IMR-90 (cell line): Measurements from ENCODE around the gene ZCCHC24. TPM values are rescaled to one million over a fixed set of nuclear protein-coding genes. Genes with fewer than 3 reads are reported as not detected.

Experiments
- ATAC-seq: fragments of 200-7000 bp; cut with Tn5 transposase; 2 replicates; pipeline ENCODE4 v1.9.1; 2020; ENCODE audit warnings: low read depth, mild to moderate bottlenecking, moderate library complexity
- BruUV-seq: library from RNA; stranded (reverse); fragments of 400-500 nt; replicated peaks from 2 replicates; lab custom pipeline; 2021; lab: Mats Ljungman, UMichigan
- CTCF ChIA-PET: fragments of 300-600 bp; formaldehyde crosslinking; extraction: SDS; loops from one replicate; lab custom pipeline; 2021; ENCODE audit warnings: antibody characterized with exemption; lab: Yijun Ruan, JAX
- POLR2A ChIA-PET: fragments of 300-600 bp; sonication (Branson Sonifier 250); formaldehyde crosslinking; loops from one replicate; lab custom pipeline; 2022; ENCODE audit warnings: antibody characterized with exemption; ENCODE audit not compliant: unreplicated experiment; lab: Charles Lee
- DNase-seq: peaks from one replicate; pipeline ENCODE4 v3.0.0; 2013
- H2AFZ ChIP-seq: replicated peaks from 2 replicates; pipeline ENCODE3; 2013; ENCODE audit warnings: low read length, mild to moderate bottlenecking; ENCODE audit not compliant: poor library complexity
- H2AK5ac ChIP-seq: 2 replicates; pipeline ENCODE4 v1.6.1; 2013; ENCODE audit warnings: low read depth, low read length, inconsistent platforms
- H2AK9ac ChIP-seq: replicated peaks from 2 replicates; pipeline ENCODE3; 2013; ENCODE audit warnings: mild to moderate bottlenecking, low read depth, low read length, moderate library complexity; ENCODE audit not compliant: poor library complexity
- H2BK120ac ChIP-seq: 2 replicates; pipeline ENCODE4 v1.6.1; 2013; ENCODE audit warnings: low read depth, low read length, inconsistent platforms
- H2BK15ac ChIP-seq: 3 replicates; pipeline ENCODE4 v1.6.1; 2013; ENCODE audit warnings: low read depth, low read length, inconsistent platforms
- H2BK20ac ChIP-seq: 2 replicates; pipeline ENCODE4 v1.6.1; 2013; ENCODE audit warnings: low read depth, mild to moderate bottlenecking, inconsistent platforms, low read length, moderate library complexity
- H2BK5ac ChIP-seq: 2 replicates; pipeline ENCODE4 v1.6.1; 2013; ENCODE audit warnings: mild to moderate bottlenecking, low read depth, low read length, inconsistent platforms; ENCODE audit not compliant: poor library complexity, severe bottlenecking
- H3K14ac ChIP-seq: replicated peaks from 2 replicates; pipeline ENCODE4 v1.6.1; 2013; ENCODE audit warnings: low read depth, low read length, inconsistent platforms
- H3K18ac ChIP-seq: 2 replicates; pipeline ENCODE4 v1.6.1; 2013; ENCODE audit warnings: low read depth, low read length, control low read depth
- H3K23ac ChIP-seq: 2 replicates; pipeline ENCODE4 v1.6.1; 2013; ENCODE audit warnings: low read depth, low read length, inconsistent platforms
- H3K27ac ChIP-seq: 2 replicates; pipeline ENCODE4 v1.5.1; 2013; ENCODE audit warnings: mild to moderate bottlenecking, control low read depth, low read length; ENCODE audit not compliant: insufficient read depth
- H3K27me3 ChIP-seq: 2 replicates; pipeline ENCODE4 v1.6.1; 2013; ENCODE audit warnings: low read length; ENCODE audit not compliant: control insufficient read depth, insufficient read depth
- H3K36me3 ChIP-seq: 2 replicates; pipeline ENCODE4 v1.6.1; 2013; ENCODE audit warnings: low read length, mixed read lengths; ENCODE audit not compliant: control insufficient read depth, insufficient read depth
- H3K4ac ChIP-seq: 2 replicates; pipeline ENCODE4 v1.6.1; 2013; ENCODE audit warnings: low read depth, low read length, inconsistent platforms
- H3K4me1 ChIP-seq: 2 replicates; pipeline ENCODE4 v1.6.1; 2013; ENCODE audit warnings: low read length, mixed read lengths; ENCODE audit not compliant: control insufficient read depth, insufficient read depth
- H3K4me2 ChIP-seq: 2 replicates; pipeline ENCODE4 v1.6.1; 2013; ENCODE audit warnings: low read depth, mild to moderate bottlenecking, control low read depth, low read length, moderate library complexity
- H3K4me3 ChIP-seq: 2 replicates; pipeline ENCODE4 v1.5.1; 2013; ENCODE audit warnings: low read depth, mild to moderate bottlenecking, control low read depth, low read length, moderate library complexity; ENCODE audit not compliant: insufficient read depth
- H3K56ac ChIP-seq: 2 replicates; pipeline ENCODE4 v1.6.1; 2013; ENCODE audit warnings: low read length, inconsistent platforms; ENCODE audit not compliant: insufficient read depth; ENCODE audit errors: extremely low read depth
- H3K79me1 ChIP-seq, 2 experiments: 2 replicates each; pipeline ENCODE4 v1.6.1; 2013; ENCODE audit warnings: low read length in 2 of 2, inconsistent platforms in 1 of 2, low read depth in 1 of 2
- H3K9ac ChIP-seq: 2 replicates; pipeline ENCODE4 v1.6.1; 2013; ENCODE audit warnings: low read depth, low read length, control low read depth
- H3K9me1 ChIP-seq: 2 replicates; pipeline ENCODE4 v1.6.1; 2013; ENCODE audit warnings: low read length, inconsistent platforms; ENCODE audit not compliant: insufficient read depth
- H3K9me3 ChIP-seq: 2 replicates; pipeline ENCODE4 v1.6.1; 2013; ENCODE audit warnings: low read length; ENCODE audit not compliant: control insufficient read depth, insufficient read depth
- H4K20me1 ChIP-seq: 2 replicates; pipeline ENCODE4 v1.6.1; 2013; ENCODE audit warnings: low read length, inconsistent platforms; ENCODE audit not compliant: insufficient read depth
- H4K5ac ChIP-seq: 2 replicates; pipeline ENCODE4 v1.6.1; 2013; ENCODE audit warnings: mild to moderate bottlenecking, low read depth, low read length, control low read depth
- H4K8ac ChIP-seq, 2 experiments: 2 replicates each; pipeline ENCODE4 v1.6.1; 2013; ENCODE audit warnings: low read depth in 2 of 2, low read length in 2 of 2, control low read depth in 1 of 2, inconsistent platforms in 1 of 2
- H4K91ac ChIP-seq: 2 replicates; pipeline ENCODE4 v1.6.1; 2013; ENCODE audit warnings: low read depth, low read length, inconsistent platforms; ENCODE audit not compliant: insufficient read depth
- BHLHE40 ChIP-seq: fragments of 150-350 bp; IDR thresholded peaks from 2 replicates; pipeline ENCODE4 v1.6.1; 2016; ENCODE audit warnings: mild to moderate bottlenecking, low read depth, low read length
- CEBPB ChIP-seq: IDR thresholded peaks from 2 replicates; pipeline ENCODE4 v1.6.1; 2012; ENCODE audit warnings: low read depth, low read length, improper control_type of control experiment
- MAZ ChIP-seq: IDR thresholded peaks from 2 replicates; pipeline ENCODE4 v1.6.1; 2012; ENCODE audit warnings: low read depth, mild to moderate bottlenecking, low read length, improper control_type of control experiment, moderate library complexity, borderline replicate concordance
- NFE2L2 ChIP-seq: fragments of 150-350 bp; IDR thresholded peaks from 2 replicates; pipeline ENCODE4 v1.6.1; 2016; ENCODE audit warnings: low read depth, mild to moderate bottlenecking, low read length
- RAD21 ChIP-seq: IDR thresholded peaks from 2 replicates; pipeline ENCODE4 v1.6.1; 2012; ENCODE audit warnings: low read length, improper control_type of control experiment
- RFX5 ChIP-seq: IDR thresholded peaks from 2 replicates; pipeline ENCODE4 v1.8.0; 2012; ENCODE audit warnings: low read depth, mild to moderate bottlenecking, low read length, moderate library complexity
- USF2 ChIP-seq: fragments of 150-350 bp; IDR thresholded peaks from 2 replicates; pipeline ENCODE4 v1.6.1; 2017; ENCODE audit warnings: mild to moderate bottlenecking, antibody characterized with exemption, low read length, low read depth
- WGBS, 2 experiments: methylation state at CpG; one replicate each; pipeline versions ENCODE4 v1.1.5 to v1.1.7; 2013; ENCODE audit warnings: missing lambda C conversion rate in 2 of 2; ENCODE audit not compliant: insufficient read length in 1 of 2; ENCODE audit errors: extremely low coverage in 2 of 2; 5-methylcytosine and 5-hydroxymethylcytosine counted together
- dilution Hi-C: fragments of 300-500 bp; cut with HindIII; formaldehyde crosslinking; loops from one replicate; pipeline ENCODE4 v1.14.3; 2018; ENCODE audit warnings: low sequenced_read_pairs; ENCODE audit not compliant: unreplicated experiment
- in situ Hi-C: fragments of 300-500 bp; cut with MboI; formaldehyde crosslinking; loops from 3 replicates; pipeline ENCODE4 v1.14.3; 2019; ENCODE audit warnings: low sequenced_read_pairs, inconsistent platforms, mixed read lengths
- intact Hi-C: fragments of 100-400 bp; cut with micrococcal nuclease; formaldehyde crosslinking; loops from 2 replicates; pipeline ENCODE4 v1.10.0; 2022
- polyA plus RNA-seq, 3 experiments: library from polyadenylated mRNA; depleted of rRNA; stranded (reverse); fragments of >200 nt; gene quantifications; 2 replicates each; pipeline ENCODE4 v1.2.3, GENCODE V29; 2012; ENCODE audit warnings: low replicate concordance in 1 of 3
- total RNA-seq: library from RNA; depleted of rRNA; stranded (reverse); fragments of >200 nt; gene quantifications from 2 replicates; pipeline ENCODE4 v1.2.3, GENCODE V29; 2012

ZCCHC24 gene
- total and polyA plus RNA-seq, 2 of the 4 experiments (the other 2 are of a cell fraction) = 15.1 to 25.9 TPM

- Histone ChIP-seq H2AFZ (no peak overlapping the region), H3K27me3 (peaks cover under 1% of the 10 kb centered on the region; the same call in 1 of the 2 replicates), H3K4me2 (no peak overlapping the region), H3K14ac (no peak overlapping the region), H3K36me3 (no peaks in the 10 kb centered on the region), H3K56ac (no peak overlapping the region), H3K18ac (no peak overlapping the region), H3K27ac (no peak overlapping the region), H2BK15ac (no peak overlapping the region), H4K20me1 (no peaks in the 10 kb centered on the region), H3K23ac (no peak overlapping the region), H3K79me1 (no peaks in the 10 kb centered on the region), H2BK20ac (no peak overlapping the region), H3K9me1 (peaks cover 11% of the 10 kb centered on the region; the same call in 1 of the 2 replicates), H3K4me1 (peaks cover 10% of the 10 kb centered on the region; the same call in 1 of the 2 replicates), H2BK5ac (no peak overlapping the region), H2BK120ac (no peak overlapping the region), H3K9me3 (no peaks in the 10 kb centered on the region), H3K9ac (no peak overlapping the region), H2AK9ac (no peak overlapping the region), H3K4ac (no peak overlapping the region), H4K91ac (no peak overlapping the region), H4K5ac (no peak overlapping the region), H3K4me3 (no peak overlapping the region), H2AK5ac (no peak overlapping the region), H4K8ac (no peak overlapping the region)
- WGBS, 2 experiments = 100% methylated on average over 3 of the region's 7 CpGs; no CpG with 5 or more reads in 1 of the 2 experiments
- no TSS peak for BruUV-seq
- POLR2A ChIA-PET = no interaction called here
- intact Hi-C loops = no loop called here
- no peak for DNase-seq
- CTCF ChIA-PET = no interaction called here
- in situ Hi-C loops = no loop called here
- no peak for TF ChIP-seq RAD21
- no peak for TF ChIP-seq BHLHE40
- TF ChIP-seq USF2 = no peak
- no peak for TF ChIP-seq NFE2L2
- TF ChIP-seq RFX5 = no peak
- no peak for TF ChIP-seq CEBPB
- no peak for TF ChIP-seq MAZ
- dilution Hi-C loops = no loop called here
- no peak for ATAC-seq
Observed at GRCh38 chr10:79472449-79472848, 27.0 kb upstream of the ZCCHC24 start.
